Natural killer cell (primary cell): ENCODE results near the gene FOXP1. TPM values are rescaled to one million over a fixed set of nuclear protein-coding genes. Genes with fewer than 3 reads are reported as not detected.

Experiments used
- ATAC-seq, 3 donors: fragments of 150-1000 bp in 2 of 3; fragments of 200-7000 bp in 1 of 3; cut with Tn5 transposase; 1 replicate in 1 of 3; 2 replicates in 2 of 3; pipeline ENCODE4 v1.10.0; 2021; ENCODE audit warnings: mild to moderate bottlenecking in 2 of 3, moderate library complexity in 2 of 3
- DNase-seq, 2 donors: peaks; one replicate each; pipeline versions ENCODE4 v3.0.0 to v3.0.0-alpha.2; 2013 to 2021; ENCODE audit warnings: mixed read lengths in 1 of 2
- H3K27ac ChIP-seq: one replicate; pipeline ENCODE4 v1.5.1; 2013; ENCODE audit warnings: mild to moderate bottlenecking, low read length
- H3K27me3 ChIP-seq: one replicate; pipeline ENCODE4 v1.6.1; 2013; ENCODE audit warnings: low read length; ENCODE audit not compliant: control insufficient read depth, insufficient read depth
- H3K36me3 ChIP-seq: one replicate; pipeline ENCODE4 v1.6.1; 2013; ENCODE audit warnings: low read length; ENCODE audit not compliant: control insufficient read depth, insufficient read depth
- H3K4me1 ChIP-seq: one replicate; pipeline ENCODE4 v1.6.1; 2013; ENCODE audit warnings: low read length; ENCODE audit not compliant: control insufficient read depth, insufficient read depth
- H3K4me3 ChIP-seq: one replicate; pipeline ENCODE4 v1.5.1; 2013; ENCODE audit warnings: low read length
- H3K9me3 ChIP-seq: one replicate; pipeline ENCODE4 v1.6.1; 2013; ENCODE audit warnings: low read length; ENCODE audit not compliant: control insufficient read depth, insufficient read depth
- H3K27ac Mint-ChIP-seq, 2 donors: one replicate each; pipeline ENCODE4 v1.8.0; 2022; ENCODE audit warnings: mild to moderate bottlenecking in 2 of 2, mixed read lengths in 2 of 2, moderate library complexity in 1 of 2
- H3K27me3 Mint-ChIP-seq, 2 donors: one replicate each; pipeline ENCODE4 v1.8.0; 2022; ENCODE audit warnings: low read depth in 2 of 2, mixed read lengths in 2 of 2
- H3K36me3 Mint-ChIP-seq: one replicate; pipeline ENCODE4 v1.8.0; 2022; ENCODE audit warnings: mixed read lengths
- H3K4me1 Mint-ChIP-seq, 2 donors: one replicate each; pipeline ENCODE4 v1.8.0; 2022; ENCODE audit warnings: mixed read lengths in 2 of 2
- H3K4me3 Mint-ChIP-seq: one replicate; pipeline ENCODE4 v1.8.0; 2022; ENCODE audit warnings: mild to moderate bottlenecking, moderate library complexity, mixed read lengths
- H3K9me3 Mint-ChIP-seq, 2 donors: one replicate each; pipeline ENCODE4 v1.8.0; 2022; ENCODE audit warnings: mixed read lengths in 2 of 2
- CTCF ChIP-seq: fragments of 200-600 bp; IDR thresholded peaks from one replicate; pipeline ENCODE4 v1.8.0; 2022; ENCODE audit warnings: antibody characterized with exemption
- WGBS: methylation state at CpG from one replicate; pipeline ENCODE4 v1.1.7; 2013; ENCODE audit warnings: missing lambda C conversion rate; ENCODE audit not compliant: insufficient coverage; 5-methylcytosine and 5-hydroxymethylcytosine counted together
- intact Hi-C: fragments of 100-400 bp; cut with micrococcal nuclease; formaldehyde crosslinking; loops from one replicate; pipeline ENCODE4 v1.14.2; 2022
- total RNA-seq, 4 donors: library from RNA; stranded (reverse); fragments of 120-200 nt in 1 of 4; gene quantifications; one replicate each; pipeline versions ENCODE4 v1.2.3 to v1.2.4, GENCODE V29; 2013 to 2022

FOXP1 gene
- total RNA-seq, 3 donors from 2014 or later (not counting 1 experiment from before 2014, with no cell fraction given), result 166 to 185 (median 166) TPM

GRCh38 chr3:71132995-71133730, 450.4 kb downstream of the FOXP1 start:
- Mint-ChIP-seq H3K4me1 (peaks cover 41 to 51% of the 10 kb centered on the region in 2 donors), H3K9me3 (no peaks in the 10 kb centered on the region), H3K4me3 (no peak overlapping the region), H3K36me3 (no peaks in the 10 kb centered on the region), H3K27me3 (no peaks in the 10 kb centered on the region), H3K27ac (peak overlapping the region in 1 of 2 donors; percentile 41)
- Histone ChIP-seq H3K9me3 (no peaks in the 10 kb centered on the region), H3K27me3 (no peaks in the 10 kb centered on the region), H3K4me1 (peaks cover 6% of the 10 kb centered on the region), H3K4me3 (no peak overlapping the region), H3K36me3 (no peaks in the 10 kb centered on the region), H3K27ac (no peak overlapping the region)
- 93% methylated on average over 7 of the region's 8 CpGs for WGBS
- ATAC-seq (no peak), DNase-seq (no peak)
- TF ChIP-seq CTCF, result no peak
- intact Hi-C loops, result no loop called here

GRCh38 chr3:71131375-71132314, 451.9 kb downstream of the FOXP1 start:
- H3K9me3 ChIP-seq, result no peaks in the 10 kb centered on the region
- ATAC-seq (no peak), DNase-seq (peak in 1 of 2 donors; percentile 34)
- no peak for TF ChIP-seq CTCF
- intact Hi-C loops, result loop anchor here (2.0 kb wide), 2 partner anchors 67 to 451 kb away; partner anchors contain the start of gene FOXP1
- H3K27ac Mint-ChIP-seq, result peak overlapping the region; percentile 93 to 98
- H3K36me3 Mint-ChIP-seq, result no peaks in the 10 kb centered on the region
- H3K4me1 Mint-ChIP-seq, result peaks cover 56 to 66% of the 10 kb centered on the region in 2 donors
- H3K4me3 ChIP-seq, result no peak overlapping the region
- peak overlapping the region; percentile 95 for H3K4me3 Mint-ChIP-seq
- no peaks in the 10 kb centered on the region for H3K36me3 ChIP-seq
- peaks cover 14% of the 10 kb centered on the region for H3K4me1 ChIP-seq
- H3K27ac ChIP-seq, result peak overlapping the region; percentile 86
- no peaks in the 10 kb centered on the region for H3K27me3 ChIP-seq
- WGBS, result 91% methylated on average over 10 of the region's 10 CpGs
- no peaks in the 10 kb centered on the region for H3K27me3 Mint-ChIP-seq
- no peaks in the 10 kb centered on the region for H3K9me3 Mint-ChIP-seq

- peak overlapping the region; percentile 63 for H3K4me3 ChIP-seq
- intact Hi-C loops, result loop anchor here (1.0 to 2.0 kb wide), 4 partner anchors 66 to 452 kb away; partner anchors contain the start of gene FOXP1
- H3K4me3 Mint-ChIP-seq, result peak overlapping the region; percentile 95
- no peaks in the 10 kb centered on the region for H3K9me3 ChIP-seq
- peaks cover 62 to 69% of the 10 kb centered on the region in 2 donors for H3K4me1 Mint-ChIP-seq
- WGBS, result 16% methylated on average over 19 of the region's 19 CpGs
- DNase-seq, result peak; percentile 62 to 88
- no peaks in the 10 kb centered on the region for H3K36me3 ChIP-seq
- TF ChIP-seq CTCF, result no peak
- no peaks in the 10 kb centered on the region for H3K36me3 Mint-ChIP-seq
- no peaks in the 10 kb centered on the region for H3K27me3 Mint-ChIP-seq
- peak overlapping the region; percentile 86 for H3K27ac ChIP-seq
- ATAC-seq, result peak; percentile 74 to 87 (median 84)
- peaks cover 18% of the 10 kb centered on the region for H3K4me1 ChIP-seq
- H3K27ac Mint-ChIP-seq, result peak overlapping the region; percentile 93 to 98
- no peaks in the 10 kb centered on the region for H3K27me3 ChIP-seq
- H3K9me3 Mint-ChIP-seq, result no peaks in the 10 kb centered on the region
These were observed 452.8 kb downstream of the FOXP1 start for GRCh38 chr3:71130471-71131374.
